GM12878 (cell line): Measurements from ENCODE around the gene TEX51. TPM values are rescaled to one million over a fixed set of nuclear protein-coding genes. Genes with fewer than 3 reads are reported as not detected.

Experiments used
- ATAC-seq: fragments of 200-7000 bp; cut with Tn5 transposase; 3 replicates; pipeline ENCODE4 v1.9.1; 2020; ENCODE audit warnings: mild to moderate bottlenecking, moderate library complexity
- BruUV-seq: library from RNA; stranded (reverse); fragments of 400-500 nt; replicated peaks from 2 replicates; lab custom pipeline; 2021; lab: Mats Ljungman, UMichigan
- CTCF ChIA-PET: fragments of 300-600 bp; sonication (Branson Sonifier 250); formaldehyde crosslinking; extraction: SDS; loops from one replicate; lab custom pipeline; 2021; ENCODE audit warnings: inconsistent platforms; lab: Yijun Ruan, JAX
- POLR2A ChIA-PET: fragments of 350-600 bp; formaldehyde crosslinking; extraction: SDS; loops from one replicate; lab custom pipeline; 2021; ENCODE audit warnings: inconsistent platforms; lab: Charles Lee
- RAD21 ChIA-PET: fragments of 300-600 bp; sonication (Branson Sonifier 250); formaldehyde crosslinking; loops from one replicate; lab custom pipeline; 2023; ENCODE audit warnings: antibody characterized with exemption; ENCODE audit not compliant: unreplicated experiment; lab: Charles Lee
- SMC1A ChIA-PET: fragments of 300-600 bp; sonication (Branson Sonifier 250); formaldehyde crosslinking; loops from one replicate; lab custom pipeline; 2023; ENCODE audit not compliant: unreplicated experiment, uncharacterized antibody; lab: Charles Lee
- DNase-seq: peaks from one replicate; pipeline ENCODE4 v3.0.0-alpha.2; 2011; ENCODE audit warnings: low read depth, low spot score
- FAIRE-seq: peaks from 3 replicates; lab custom pipeline; 2011; peaks lifted over from hg19 to GRCh38; lab: Jason Lieb, UNC
- H2AFZ ChIP-seq: 2 replicates; pipeline ENCODE4 v1.6.0; 2011; ENCODE audit warnings: low read depth, low read length, control low read depth; ENCODE audit not compliant: control insufficient read depth
- H3K27ac ChIP-seq: 2 replicates; pipeline ENCODE4 v1.5.1; 2011; ENCODE audit warnings: control low read depth; ENCODE audit not compliant: control insufficient read depth, insufficient read depth
- H3K27me3 ChIP-seq, 2 experiments: replicated peaks in 1 of 2; 2 replicates each; pipeline versions ENCODE4 v1.6.0 to v1.6.1; 2011; ENCODE audit warnings: low read length in 1 of 2; ENCODE audit not compliant: control insufficient read depth in 2 of 2, insufficient read depth in 2 of 2
- H3K36me3 ChIP-seq, 2 experiments: 2 replicates each; pipeline ENCODE4 v1.5.1; 2011; ENCODE audit warnings: low read length in 1 of 2; ENCODE audit not compliant: control insufficient read depth in 2 of 2, insufficient read depth in 2 of 2
- H3K4me1 ChIP-seq: 2 replicates; pipeline ENCODE4 v1.6.1; 2011; ENCODE audit warnings: mild to moderate bottlenecking, low read length, moderate library complexity, mixed read lengths; ENCODE audit not compliant: control insufficient read depth, insufficient read depth
- H3K4me2 ChIP-seq: 2 replicates; pipeline ENCODE4 v1.6.0; 2011; ENCODE audit warnings: control low read depth; ENCODE audit not compliant: control insufficient read depth, insufficient read depth
- H3K4me3 ChIP-seq: fragments of 200-600 bp; sonication (generic); 2 replicates; pipeline ENCODE4 v1.5.1; 2016
- H3K79me2 ChIP-seq: 2 replicates; pipeline ENCODE4 v1.6.0; 2011; ENCODE audit warnings: low read length; ENCODE audit not compliant: control insufficient read depth, insufficient read depth
- H3K9ac ChIP-seq: 2 replicates; pipeline ENCODE4 v1.8.0; 2011; ENCODE audit warnings: low read length, control low read depth, mixed read lengths; ENCODE audit not compliant: control insufficient read depth, insufficient read depth
- H3K9me3 ChIP-seq: replicated peaks from 3 replicates; pipeline ENCODE4 v1.5.1; 2011; ENCODE audit warnings: mild to moderate bottlenecking, low read length; ENCODE audit not compliant: control insufficient read depth, insufficient read depth
- H4K20me1 ChIP-seq: 2 replicates; pipeline ENCODE4 v1.6.0; 2011; ENCODE audit not compliant: control insufficient read depth, insufficient read depth
- CBX5 ChIP-seq: sonication (generic); IDR thresholded peaks from 2 replicates; pipeline ENCODE4 v1.6.1; 2016; ENCODE audit warnings: low read depth, moderate library complexity, mild to moderate bottlenecking, inconsistent platforms
- CREM ChIP-seq: IDR thresholded peaks from 2 replicates; pipeline ENCODE4 v1.6.1; 2014; ENCODE audit warnings: antibody characterized with exemption, low read depth
- PAX5 ChIP-seq: IDR thresholded peaks from 2 replicates; pipeline ENCODE4 v1.6.1; 2011; ENCODE audit warnings: low read depth, low read length, borderline replicate concordance
- PAX8 ChIP-seq: fragments of 450-650 bp; IDR thresholded peaks from 2 replicates; pipeline ENCODE4 v1.6.1; 2017; ENCODE audit warnings: mild to moderate bottlenecking, moderate library complexity
- RELA ChIP-seq: fragments of 450-650 bp; IDR thresholded peaks from 2 replicates; pipeline ENCODE4 v1.8.0; 2014; ENCODE audit warnings: borderline replicate concordance; ENCODE audit not compliant: partially characterized antibody
- TARDBP ChIP-seq: IDR thresholded peaks from 2 replicates; pipeline ENCODE4 v1.6.1; 2016; ENCODE audit warnings: borderline replicate concordance
- TCF3 ChIP-seq: IDR thresholded peaks from 2 replicates; pipeline ENCODE4 v1.6.1; 2012; ENCODE audit warnings: low read depth, mild to moderate bottlenecking, low read length, borderline replicate concordance; ENCODE audit not compliant: insufficient read depth
- WRNIP1 ChIP-seq: IDR thresholded peaks from 2 replicates; pipeline ENCODE4 v1.6.1; 2011; ENCODE audit warnings: low read depth, low read length, improper control_type of control experiment, borderline replicate concordance
- YBX1 ChIP-seq: fragments of 450-650 bp; IDR thresholded peaks from 2 replicates; pipeline ENCODE4 v1.6.1; 2016; ENCODE audit warnings: antibody characterized with exemption
- ZNF207 ChIP-seq: fragments of 450-650 bp; IDR thresholded peaks from 2 replicates; pipeline ENCODE4 v1.6.1; 2014; ENCODE audit warnings: antibody characterized with exemption, mild to moderate bottlenecking, borderline replicate concordance
- WGBS: methylation state at CpG from one replicate; pipeline ENCODE4 v1.1.6; 2016; ENCODE audit warnings: low lambda C conversion rate; ENCODE audit not compliant: insufficient replicate concordance, insufficient coverage; ENCODE audit errors: missing lambda C conversion rate; 5-methylcytosine and 5-hydroxymethylcytosine counted together
- in situ Hi-C: fragments of 300-500 bp; cut with MboI; formaldehyde crosslinking; loops from 9 replicates; pipeline ENCODE4 v1.14.3; 2018; ENCODE audit warnings: mixed read lengths
- intact Hi-C: fragments of 100-400 bp; cut with micrococcal nuclease; formaldehyde crosslinking; loops from one replicate; pipeline ENCODE4 v1.14.2; 2022; ENCODE audit not compliant: unreplicated experiment
- polyA plus RNA-seq, 11 experiments: library from polyadenylated mRNA; depleted of rRNA in 4 of 11; unstranded in 6 of 11; stranded (reverse) in 5 of 11; fragments of >200 nt; fragmentation: Nextera tagmentation in 4 of 11; fragmentation: Illumina TruSeq in 1 of 11; extraction: Ambion mirVana in 4 of 11; extraction: Trizol in 1 of 11; gene quantifications; 1 replicate in 1 of 11; 2 replicates in 10 of 11; pipeline versions ENCODE4 v1.2.1 to v1.2.3, GENCODE V29; 2011 to 2016; ENCODE audit warnings: inconsistent platforms in 2 of 11, missing spikeins in 2 of 11, low read depth in 1 of 11
- total RNA-seq, 4 experiments: library from RNA; depleted of rRNA in 3 of 4; stranded (reverse); fragments of >200 nt in 3 of 4; fragmentation: Illumina TruSeq in 1 of 4; extraction: Trizol in 1 of 4; gene quantifications; 2 replicates each; pipeline versions ENCODE4 v1.2.1 to v1.2.3, GENCODE V29; 2013 to 2021
- TF ChIP-seq, protein P1 (sequence below): IDR thresholded peaks from 2 replicates; pipeline ENCODE4 v1.6.1; 2012; ENCODE audit warnings: low read depth, low read length, improper control_type of control experiment
- TF ChIP-seq, protein P2 (sequence below): IDR thresholded peaks from 2 replicates; pipeline ENCODE4 v1.6.1; 2011; ENCODE audit warnings: borderline replicate concordance, low read depth, mild to moderate bottlenecking, moderate library complexity, low read length; ENCODE audit not compliant: insufficient read depth, poor library complexity, severe bottlenecking
- TF ChIP-seq, protein P3 (sequence below): IDR thresholded peaks from 2 replicates; pipeline ENCODE4 v1.6.1; 2011; ENCODE audit warnings: low read depth, mild to moderate bottlenecking, low read length, moderate library complexity, borderline replicate concordance; ENCODE audit errors: extremely low read depth
- TF ChIP-seq, protein P4 (sequence below): fragments of 450-650 bp; conservative IDR thresholded peaks from 2 replicates; pipeline ENCODE4 v1.6.1; 2017; ENCODE audit warnings: mild to moderate bottlenecking, moderate library complexity
- TF ChIP-seq, protein P5 (sequence below): fragments of 450-650 bp; IDR thresholded peaks from 2 replicates; pipeline ENCODE4 v1.6.1; 2017; ENCODE audit warnings: antibody characterized with exemption, mild to moderate bottlenecking, moderate library complexity

TEX51 gene
- total and polyA plus RNA-seq, 10 of the 15 experiments (the other 5 are each of a cell fraction or from before 2014, with no cell fraction given), result not detected

DNA sequence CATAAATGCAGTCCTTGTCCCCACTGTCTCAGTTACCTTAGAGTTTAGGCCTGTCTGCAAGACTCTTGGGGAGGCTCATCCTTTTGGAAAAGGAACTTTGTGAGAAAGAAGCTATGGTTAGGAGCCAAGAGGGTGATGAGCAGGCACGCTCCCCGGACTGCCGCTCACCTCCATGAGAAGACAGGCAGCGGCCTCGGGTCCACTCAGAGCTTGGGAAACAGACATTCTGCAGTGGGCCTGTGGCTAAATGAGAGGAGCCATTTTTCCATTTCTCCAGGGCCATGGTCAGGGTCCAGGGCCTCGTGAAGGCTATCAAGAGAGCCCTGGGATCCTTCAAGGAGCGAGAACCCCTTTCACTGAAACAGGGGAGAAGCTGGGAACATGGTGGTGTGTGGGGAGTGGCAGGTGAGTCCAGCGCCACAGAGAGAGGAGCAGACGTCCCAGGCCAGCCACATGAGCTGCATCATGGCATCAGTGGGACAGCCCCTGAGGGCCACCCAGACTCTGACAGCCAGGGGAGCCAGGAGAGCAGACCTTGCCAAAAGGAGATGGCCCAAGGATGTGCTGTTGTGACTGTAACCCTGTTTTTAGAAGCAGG lies 4.0 kb upstream of the TEX51 start:
- FAIRE-seq (no peak), ATAC-seq (no peak), DNase-seq (no peak)
- Histone ChIP-seq H3K9me3 (no peaks in the 10 kb centered on the region), H3K9ac (no peak overlapping the region), H3K27me3 (peaks cover 0 to 1% of the 10 kb centered on the region in 2 experiments; a peak in 1 of 4 replicates), H3K36me3 (no peaks in the 10 kb centered on the region), H3K4me1 (no peaks in the 10 kb centered on the region), H3K79me2 (no peaks in the 10 kb centered on the region), H3K4me3 (no peak overlapping the region), H4K20me1 (no peaks in the 10 kb centered on the region), H3K27ac (no peak overlapping the region), H2AFZ (no peak overlapping the region), H3K4me2 (no peak overlapping the region)
- ChIA-PET POLR2A (no interaction called here), CTCF (no interaction called here), SMC1A (no interaction called here), RAD21 (interaction anchor here (0.7 kb wide), 1 partner anchor 77 kb away, joined by 3 read pairs; no protein-coding TSS in a partner anchor)
- intact Hi-C loops, result no loop called here
- in situ Hi-C loops, result no loop called here
- whole genome bisulfite sequencing, result 5% methylated on average over 9 of the region's 9 CpGs
- BruUV-seq, result no TSS peak
- TF ChIP-seq ZNF207 (no peak), TCF3 (no peak), YBX1 (no peak), CBX5 (no peak), PAX5 (no peak), RELA (no peak), PAX8 (no peak), CREM (no peak), TARDBP (no peak), WRNIP1 (no peak)
- TF ChIP-seq, protein P1, sequence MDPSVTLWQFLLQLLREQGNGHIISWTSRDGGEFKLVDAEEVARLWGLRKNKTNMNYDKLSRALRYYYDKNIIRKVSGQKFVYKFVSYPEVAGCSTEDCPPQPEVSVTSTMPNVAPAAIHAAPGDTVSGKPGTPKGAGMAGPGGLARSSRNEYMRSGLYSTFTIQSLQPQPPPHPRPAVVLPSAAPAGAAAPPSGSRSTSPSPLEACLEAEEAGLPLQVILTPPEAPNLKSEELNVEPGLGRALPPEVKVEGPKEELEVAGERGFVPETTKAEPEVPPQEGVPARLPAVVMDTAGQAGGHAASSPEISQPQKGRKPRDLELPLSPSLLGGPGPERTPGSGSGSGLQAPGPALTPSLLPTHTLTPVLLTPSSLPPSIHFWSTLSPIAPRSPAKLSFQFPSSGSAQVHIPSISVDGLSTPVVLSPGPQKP, result no peak
- TF ChIP-seq, protein P2, sequence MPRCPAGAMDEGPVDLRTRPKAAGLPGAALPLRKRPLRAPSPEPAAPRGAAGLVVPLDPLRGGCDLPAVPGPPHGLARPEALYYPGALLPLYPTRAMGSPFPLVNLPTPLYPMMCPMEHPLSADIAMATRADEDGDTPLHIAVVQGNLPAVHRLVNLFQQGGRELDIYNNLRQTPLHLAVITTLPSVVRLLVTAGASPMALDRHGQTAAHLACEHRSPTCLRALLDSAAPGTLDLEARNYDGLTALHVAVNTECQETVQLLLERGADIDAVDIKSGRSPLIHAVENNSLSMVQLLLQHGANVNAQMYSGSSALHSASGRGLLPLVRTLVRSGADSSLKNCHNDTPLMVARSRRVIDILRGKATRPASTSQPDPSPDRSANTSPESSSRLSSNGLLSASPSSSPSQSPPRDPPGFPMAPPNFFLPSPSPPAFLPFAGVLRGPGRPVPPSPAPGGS, result no peak
- TF ChIP-seq, protein P3, sequence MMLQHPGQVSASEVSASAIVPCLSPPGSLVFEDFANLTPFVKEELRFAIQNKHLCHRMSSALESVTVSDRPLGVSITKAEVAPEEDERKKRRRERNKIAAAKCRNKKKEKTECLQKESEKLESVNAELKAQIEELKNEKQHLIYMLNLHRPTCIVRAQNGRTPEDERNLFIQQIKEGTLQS, result no peak
- TF ChIP-seq, protein P4, sequence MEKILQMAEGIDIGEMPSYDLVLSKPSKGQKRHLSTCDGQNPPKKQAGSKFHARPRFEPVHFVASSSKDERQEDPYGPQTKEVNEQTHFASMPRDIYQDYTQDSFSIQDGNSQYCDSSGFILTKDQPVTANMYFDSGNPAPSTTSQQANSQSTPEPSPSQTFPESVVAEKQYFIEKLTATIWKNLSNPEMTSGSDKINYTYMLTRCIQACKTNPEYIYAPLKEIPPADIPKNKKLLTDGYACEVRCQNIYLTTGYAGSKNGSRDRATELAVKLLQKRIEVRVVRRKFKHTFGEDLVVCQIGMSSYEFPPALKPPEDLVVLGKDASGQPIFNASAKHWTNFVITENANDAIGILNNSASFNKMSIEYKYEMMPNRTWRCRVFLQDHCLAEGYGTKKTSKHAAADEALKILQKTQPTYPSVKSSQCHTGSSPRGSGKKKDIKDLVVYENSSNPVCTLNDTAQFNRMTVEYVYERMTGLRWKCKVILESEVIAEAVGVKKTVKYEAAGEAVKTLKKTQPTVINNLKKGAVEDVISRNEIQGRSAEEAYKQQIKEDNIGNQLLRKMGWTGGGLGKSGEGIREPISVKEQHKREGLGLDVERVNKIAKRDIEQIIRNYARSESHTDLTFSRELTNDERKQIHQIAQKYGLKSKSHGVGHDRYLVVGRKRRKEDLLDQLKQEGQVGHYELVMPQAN, result no peak
- TF ChIP-seq, protein P5, sequence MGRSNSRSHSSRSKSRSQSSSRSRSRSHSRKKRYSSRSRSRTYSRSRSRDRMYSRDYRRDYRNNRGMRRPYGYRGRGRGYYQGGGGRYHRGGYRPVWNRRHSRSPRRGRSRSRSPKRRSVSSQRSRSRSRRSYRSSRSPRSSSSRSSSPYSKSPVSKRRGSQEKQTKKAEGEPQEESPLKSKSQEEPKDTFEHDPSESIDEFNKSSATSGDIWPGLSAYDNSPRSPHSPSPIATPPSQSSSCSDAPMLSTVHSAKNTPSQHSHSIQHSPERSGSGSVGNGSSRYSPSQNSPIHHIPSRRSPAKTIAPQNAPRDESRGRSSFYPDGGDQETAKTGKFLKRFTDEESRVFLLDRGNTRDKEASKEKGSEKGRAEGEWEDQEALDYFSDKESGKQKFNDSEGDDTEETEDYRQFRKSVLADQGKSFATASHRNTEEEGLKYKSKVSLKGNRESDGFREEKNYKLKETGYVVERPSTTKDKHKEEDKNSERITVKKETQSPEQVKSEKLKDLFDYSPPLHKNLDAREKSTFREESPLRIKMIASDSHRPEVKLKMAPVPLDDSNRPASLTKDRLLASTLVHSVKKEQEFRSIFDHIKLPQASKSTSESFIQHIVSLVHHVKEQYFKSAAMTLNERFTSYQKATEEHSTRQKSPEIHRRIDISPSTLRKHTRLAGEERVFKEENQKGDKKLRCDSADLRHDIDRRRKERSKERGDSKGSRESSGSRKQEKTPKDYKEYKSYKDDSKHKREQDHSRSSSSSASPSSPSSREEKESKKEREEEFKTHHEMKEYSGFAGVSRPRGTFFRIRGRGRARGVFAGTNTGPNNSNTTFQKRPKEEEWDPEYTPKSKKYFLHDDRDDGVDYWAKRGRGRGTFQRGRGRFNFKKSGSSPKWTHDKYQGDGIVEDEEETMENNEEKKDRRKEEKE, result no peak
